Stimulated activated CD4-positive, alpha-beta T cell treated with anti-CD3 and anti-CD28 coated beads, Interleukin-1b, Interleukin-23, amount 100 ng/mL, for 4 hours (primary cell): ENCODE results near the gene ENPP3.
"Not testable (repeated sequence)": the region's sequence is repeated elsewhere in the genome, so short reads cannot be mapped to it uniquely, and the experiment has no call there.

Experiments used
- DNase-seq, 2 donors: peaks; one replicate each; pipeline ENCODE4 v3.0.0-alpha.2; 2020; ENCODE audit warnings: low read depth in 2 of 2

The ENPP3 gene

DNA sequence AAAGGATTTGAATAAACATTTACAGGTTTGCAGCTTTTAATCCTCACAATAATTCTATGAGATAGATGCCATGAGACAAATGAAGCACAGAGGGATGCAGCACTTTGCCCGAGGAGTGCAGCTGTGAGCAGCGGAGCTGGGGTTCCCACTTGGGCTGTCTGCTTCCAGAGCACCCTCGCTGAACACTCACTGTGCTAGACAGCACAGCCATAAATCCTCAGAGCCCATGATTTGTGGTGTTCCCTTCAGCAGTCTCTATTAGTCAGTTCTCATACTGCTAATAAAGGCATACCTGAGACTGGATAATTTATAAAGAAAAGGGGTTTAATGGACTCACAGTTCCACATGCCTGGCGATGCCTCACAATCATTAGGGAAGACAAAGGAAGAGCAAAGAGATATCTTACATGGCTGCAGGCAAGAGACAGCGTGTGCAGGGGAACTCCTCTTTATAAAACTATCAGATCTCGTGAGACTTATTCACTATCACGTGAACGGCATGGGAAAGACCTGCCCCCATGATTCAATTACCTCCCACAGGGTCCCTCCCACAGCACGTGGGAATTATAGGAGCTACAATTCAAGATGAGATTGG lies 99.0 kb downstream of the ENPP3 start:
- DNase-seq, result no peak

DNA sequence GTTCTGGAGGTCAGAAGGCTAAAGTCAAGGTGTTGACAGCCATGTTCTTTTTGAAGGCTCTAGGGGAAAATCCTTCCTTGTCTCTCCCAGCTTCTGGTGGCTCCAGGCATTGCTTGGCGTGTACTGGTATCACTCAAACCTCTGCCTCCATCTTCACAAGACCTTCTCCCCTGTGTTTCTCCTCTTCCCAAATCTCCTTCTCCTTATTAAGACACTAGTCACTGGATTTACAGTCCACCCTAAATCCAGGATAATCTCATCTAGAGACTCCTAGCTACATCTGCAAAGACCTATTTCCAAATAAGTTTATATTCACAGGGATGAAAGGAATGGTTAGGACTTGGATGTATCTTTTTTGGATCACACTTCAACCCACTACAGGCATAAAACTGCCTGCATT lies 99.7 kb downstream of the ENPP3 start:
- DNase-seq, result no peak

DNA sequence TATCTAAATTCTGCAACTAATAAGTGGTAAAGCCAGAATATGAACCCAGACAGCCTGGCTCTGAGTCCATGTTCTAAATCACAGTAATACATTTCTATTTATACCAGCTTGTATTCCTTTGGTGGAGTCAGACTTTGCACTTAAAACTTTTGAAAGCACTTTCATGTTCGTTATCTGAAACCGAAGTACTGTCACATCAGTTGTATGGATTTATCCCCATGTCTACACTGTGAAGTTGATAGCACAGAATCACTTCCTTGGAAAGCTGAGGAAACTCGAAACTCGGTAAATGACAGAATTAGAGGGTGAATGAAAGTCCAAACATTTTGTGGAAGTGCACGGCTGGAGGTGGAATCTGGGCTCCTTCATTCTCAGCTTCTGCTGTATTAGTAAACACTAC lies 102.0 kb downstream of the ENPP3 start:
- DNase-seq, result no peak

DNA sequence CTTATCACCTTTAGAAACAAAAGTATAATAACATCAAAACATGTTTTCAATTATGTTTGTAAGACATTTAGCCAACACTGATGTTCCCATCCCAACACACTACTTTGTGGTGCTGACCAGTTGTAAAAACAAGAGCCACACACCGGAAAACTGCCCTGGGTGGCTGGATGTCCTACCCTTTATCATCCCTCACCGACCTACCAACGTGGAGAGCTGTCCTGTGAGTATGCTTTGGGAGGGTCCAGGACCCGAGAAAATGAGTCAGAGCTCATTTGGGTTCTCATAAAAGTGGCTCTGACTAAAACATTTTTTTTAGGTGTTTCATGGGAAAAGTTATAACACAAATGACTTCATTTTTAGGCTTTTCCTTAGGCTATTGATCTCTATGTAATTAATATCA lies 103.1 kb downstream of the ENPP3 start:
- DNase-seq, result no peak

DNA sequence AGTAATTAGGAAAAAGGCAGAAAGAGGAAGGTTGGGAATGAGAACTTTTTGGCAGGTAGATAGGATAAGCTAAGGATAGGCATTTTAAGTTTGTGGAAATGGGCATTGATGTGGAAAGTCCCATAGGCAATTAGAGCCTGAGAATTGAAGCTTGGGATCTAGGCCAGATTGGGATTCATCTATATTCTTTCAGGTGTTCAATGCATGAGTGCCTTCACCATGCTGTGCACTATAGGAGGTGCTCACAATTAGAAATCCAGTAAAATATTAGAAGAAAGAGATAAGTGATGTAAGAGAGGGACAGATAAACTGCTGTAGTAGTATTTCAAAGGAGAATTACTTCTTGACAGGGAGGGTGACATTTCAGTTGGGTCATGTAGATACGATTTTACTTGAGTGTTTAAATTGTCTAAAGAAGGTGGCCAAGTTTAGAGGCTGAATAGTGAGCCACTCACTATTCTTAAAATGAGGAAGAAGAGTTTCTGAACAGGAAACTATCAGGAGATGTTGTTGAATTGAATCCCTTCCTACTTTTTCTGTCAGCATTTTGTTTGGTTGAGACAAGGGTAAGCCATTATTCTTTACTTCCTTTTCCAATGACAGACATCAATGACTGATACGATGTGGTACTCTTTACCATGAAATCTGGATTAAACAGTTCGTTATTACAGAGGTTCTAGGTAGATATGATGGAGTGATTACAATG lies 104.7 kb downstream of the ENPP3 start:
- DNase-seq, result no peak

DNA sequence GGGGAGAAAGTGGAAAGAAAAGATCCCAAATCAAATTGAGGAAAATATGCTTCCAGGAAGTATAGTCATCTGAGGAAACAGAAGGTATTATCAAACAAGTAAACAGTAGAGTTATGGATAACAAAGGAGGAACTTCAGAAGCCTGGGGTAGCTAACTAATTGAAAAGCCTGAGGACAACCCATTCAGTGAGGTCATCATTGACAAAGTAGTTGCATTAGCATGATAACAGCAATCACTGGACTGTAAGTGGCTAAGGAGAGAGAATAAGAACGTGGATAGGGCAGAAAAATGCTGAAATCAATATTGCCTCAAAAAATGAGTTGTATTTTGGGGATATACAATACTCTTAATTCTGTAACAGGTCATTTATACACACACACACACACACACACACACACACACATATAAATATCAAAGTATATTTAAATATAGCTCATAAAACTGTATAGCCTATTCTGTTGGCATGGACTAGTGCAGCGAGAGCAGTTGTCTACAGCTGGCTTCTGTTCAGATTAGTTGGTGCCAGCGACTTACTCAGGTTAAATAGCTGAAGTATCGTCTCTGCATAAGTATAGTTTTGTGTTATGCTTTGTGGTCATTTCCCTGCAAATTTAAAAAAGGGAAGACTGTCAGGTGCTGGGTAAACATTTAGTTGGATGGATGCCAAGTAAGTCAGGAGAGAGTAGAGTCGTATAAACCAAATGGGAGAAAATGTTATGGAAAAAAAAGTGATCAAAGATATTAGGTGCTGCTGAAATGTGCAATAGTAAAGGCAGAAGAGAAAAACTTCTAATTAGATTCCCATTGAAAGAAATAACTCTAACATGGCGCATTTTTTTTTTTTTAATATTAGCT lies 107.6 kb downstream of the ENPP3 start:
- no peak for DNase-seq

DNA sequence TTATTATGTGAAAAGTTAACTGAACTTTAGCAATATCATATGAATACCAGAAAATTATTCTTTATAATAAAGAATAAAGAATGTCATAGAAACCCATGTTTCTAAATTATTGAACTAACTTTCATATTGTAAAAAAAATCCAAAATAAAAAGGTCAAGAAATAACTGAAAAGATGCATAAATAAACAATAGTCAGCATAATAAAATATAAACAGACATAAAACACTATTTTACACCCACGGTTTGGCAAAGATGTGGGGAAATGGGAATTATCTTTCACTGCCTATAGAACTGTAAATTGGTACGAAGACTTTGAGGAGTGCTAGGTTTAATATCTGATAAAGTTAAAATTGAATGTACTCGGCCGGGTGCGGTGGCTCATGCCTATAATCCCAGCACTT lies 108.4 kb downstream of the ENPP3 start:
- DNase-seq, result no peak

DNA sequence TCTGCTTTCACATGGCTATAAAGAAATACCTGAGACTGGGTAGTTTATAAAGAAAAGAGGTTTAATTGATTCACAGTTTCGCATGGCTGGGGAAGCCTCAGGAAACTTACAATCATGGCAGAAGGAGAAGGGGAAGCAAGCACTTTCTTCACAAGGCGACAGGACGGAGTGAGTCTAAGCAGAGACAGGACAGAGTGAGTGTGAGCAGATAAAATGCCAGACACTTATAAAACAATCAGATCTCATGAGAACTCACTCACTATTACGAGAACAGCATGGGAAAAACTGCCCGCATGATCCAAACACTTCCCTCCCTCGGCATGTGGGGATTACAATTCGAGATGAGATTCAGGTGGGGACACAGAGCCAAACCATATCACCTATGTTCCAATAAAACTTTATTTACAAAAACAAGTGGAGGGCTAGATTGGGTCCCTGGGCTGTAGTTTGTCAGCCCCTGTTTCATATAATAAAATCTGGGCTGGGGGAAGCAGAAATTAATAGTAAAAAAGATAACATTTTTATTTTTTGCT lies 110.8 kb downstream of the ENPP3 start:
- DNase-seq, result no peak

DNA sequence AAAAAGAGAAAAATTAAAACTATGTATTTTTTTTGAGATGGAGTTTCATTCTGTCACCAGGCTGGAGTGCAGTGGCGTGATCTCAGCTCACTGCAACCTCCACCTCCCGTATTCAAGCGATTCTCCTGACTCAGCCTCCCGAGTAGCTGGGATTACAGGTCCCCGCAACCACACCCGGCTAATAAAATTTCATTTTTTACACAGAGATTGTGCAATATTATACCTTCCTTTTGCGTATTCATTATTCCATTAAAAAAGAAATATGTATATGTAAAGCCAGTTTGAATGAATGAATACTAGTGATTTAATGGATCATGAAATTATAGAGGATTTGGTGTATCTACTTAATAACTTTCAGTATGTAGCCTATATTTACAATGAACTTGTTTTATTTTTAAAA lies 111.9 kb downstream of the ENPP3 start:
- no peak for DNase-seq

DNA sequence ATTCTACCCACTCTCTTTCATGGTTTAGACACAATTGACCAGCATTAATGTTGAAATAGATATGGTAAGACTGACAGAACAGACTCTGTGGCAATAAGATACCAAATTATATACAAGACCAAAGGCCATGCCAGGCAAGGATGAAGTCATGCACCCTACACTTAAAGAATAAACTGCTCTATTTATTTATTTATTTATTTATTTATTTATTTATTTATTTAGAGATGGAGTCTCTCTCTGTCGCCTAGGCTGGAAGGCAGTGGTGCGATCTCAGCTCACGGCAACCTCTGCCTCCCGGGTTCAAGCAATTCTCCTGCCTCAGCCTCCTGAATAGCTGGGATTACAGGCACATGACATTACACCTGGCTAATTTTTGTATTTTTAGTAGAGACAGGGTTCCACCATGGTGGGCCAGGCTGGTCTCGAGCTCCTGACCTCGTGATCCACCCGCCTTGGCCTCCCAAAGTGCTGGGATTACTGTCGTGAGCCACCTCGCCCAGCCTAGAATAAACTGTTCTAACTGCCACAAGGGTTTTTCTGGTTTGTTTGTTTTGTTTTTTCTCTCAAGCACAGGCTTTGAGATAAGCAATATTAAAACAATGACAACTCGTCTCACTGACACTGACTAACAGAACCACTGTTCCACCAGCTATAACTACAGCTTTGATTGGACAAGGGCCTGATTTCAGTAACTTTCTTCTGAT lies 114.1 kb downstream of the ENPP3 start:
- DNase-seq, result not testable (repeated sequence)

DNA sequence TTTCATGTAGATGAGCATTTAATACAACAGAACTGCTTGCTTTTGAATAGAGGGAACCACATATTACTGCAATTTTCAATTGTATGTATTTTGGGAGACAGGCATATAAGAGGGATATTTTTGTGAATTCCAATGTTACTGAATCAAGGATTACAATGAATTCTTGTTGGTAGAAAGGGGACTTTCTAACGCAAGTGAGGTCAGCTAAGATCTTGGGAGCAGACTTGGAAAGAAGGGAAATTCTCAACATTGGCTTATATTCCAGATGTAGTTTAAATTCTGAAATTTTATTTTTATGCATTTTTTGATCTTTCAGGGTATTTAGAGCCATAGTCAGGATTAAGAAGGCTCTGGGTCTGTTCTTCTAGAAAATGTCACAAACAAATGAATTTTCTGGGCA lies 117.0 kb downstream of the ENPP3 start:
- no peak for DNase-seq

DNA sequence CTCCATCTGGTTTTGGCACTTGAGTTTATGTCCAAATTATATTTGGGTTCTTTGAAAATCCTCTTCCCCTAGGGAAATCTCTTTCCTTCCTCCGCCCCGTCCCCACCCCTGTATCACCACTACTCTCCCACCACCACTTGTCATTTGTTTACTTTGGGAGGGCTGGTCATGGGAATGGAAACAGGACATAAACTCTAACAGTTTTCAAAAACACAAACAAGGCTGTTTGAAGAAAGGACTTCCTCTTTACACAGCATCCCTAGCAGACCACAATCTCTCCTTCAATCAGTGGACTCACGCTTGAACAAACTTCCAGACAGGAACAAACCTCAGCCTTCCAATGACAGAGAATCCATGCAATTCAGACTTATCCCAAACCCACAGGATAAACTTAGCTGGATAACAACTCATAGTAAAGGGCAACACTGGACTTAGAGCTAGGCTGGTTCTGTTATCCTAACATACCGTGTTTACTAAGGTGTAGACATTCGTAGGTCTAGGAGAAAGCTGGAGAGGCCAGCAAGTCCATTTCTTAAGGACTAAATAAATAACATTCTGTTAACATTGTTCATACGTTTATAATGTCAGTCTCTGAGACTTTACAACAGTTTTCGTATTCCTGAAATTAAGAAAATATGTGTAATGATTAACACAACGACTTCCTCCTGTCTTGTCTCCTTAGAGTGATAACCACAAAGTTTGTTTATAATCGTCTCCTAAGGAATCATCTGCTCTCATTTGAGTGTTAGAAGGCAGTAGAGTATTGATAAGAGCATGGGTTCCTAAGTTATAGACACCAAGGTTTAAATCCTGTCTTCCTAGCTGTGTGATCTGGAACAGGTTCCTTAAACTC lies 117.8 kb downstream of the ENPP3 start:
- no peak for DNase-seq

DNA sequence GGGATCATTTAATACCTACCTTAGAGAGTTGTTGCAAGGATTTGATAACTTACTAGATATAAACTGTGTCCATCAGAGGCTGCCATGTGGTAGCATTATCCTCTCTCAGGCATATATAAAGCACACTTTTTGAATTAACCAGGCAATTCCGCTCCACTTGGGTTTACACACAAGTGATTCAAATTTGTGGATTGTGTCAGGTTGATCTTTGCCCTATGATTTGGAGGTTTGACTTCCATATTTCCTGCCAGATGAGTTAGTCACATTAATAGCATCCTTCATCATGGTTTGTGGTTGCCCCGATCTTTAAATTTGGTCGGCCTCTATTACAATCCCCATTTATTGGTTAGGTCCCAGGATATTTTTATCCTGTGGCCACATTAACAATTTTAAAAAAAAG lies 118.5 kb downstream of the ENPP3 start:
- DNase-seq, result no peak

DNA sequence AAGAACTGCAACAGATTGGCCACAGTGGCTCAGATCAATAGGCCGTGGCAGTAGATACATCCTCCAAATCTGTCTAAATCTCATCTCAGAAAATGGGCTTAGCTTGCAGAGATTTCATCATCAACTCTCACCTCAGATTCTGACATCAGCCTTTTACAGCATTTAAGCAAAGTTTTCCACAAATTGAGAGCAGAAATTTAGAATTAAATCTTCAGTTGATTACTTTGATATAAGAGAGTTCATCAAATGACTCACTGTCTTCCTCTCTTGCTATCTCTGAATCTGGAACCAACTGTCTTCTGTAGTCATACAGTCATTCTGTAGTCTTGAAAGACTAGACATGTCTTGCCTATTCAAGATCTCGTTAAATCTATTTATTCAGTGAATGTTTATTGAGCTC lies 118.9 kb downstream of the ENPP3 start:
- no peak for DNase-seq

DNA sequence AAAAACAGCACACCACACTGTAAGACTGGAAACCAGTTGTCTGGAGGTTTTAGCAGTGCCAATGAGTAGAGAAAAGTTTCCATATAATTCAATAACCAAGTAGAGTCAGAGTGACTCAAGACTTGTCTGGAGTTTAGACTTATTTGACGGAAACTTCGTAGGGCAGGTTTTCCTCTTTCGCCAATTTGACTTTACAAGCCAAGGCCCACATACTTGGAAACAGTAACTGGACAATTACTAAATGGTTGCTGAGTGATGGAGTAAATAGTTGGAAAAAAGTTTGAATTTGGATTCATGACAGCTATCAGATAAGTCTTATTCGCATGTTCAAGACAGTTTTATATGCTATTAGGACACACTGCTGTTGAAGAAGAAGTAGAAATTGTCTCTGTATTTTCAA lies 121.8 kb downstream of the ENPP3 start:
- DNase-seq, result no peak

DNA sequence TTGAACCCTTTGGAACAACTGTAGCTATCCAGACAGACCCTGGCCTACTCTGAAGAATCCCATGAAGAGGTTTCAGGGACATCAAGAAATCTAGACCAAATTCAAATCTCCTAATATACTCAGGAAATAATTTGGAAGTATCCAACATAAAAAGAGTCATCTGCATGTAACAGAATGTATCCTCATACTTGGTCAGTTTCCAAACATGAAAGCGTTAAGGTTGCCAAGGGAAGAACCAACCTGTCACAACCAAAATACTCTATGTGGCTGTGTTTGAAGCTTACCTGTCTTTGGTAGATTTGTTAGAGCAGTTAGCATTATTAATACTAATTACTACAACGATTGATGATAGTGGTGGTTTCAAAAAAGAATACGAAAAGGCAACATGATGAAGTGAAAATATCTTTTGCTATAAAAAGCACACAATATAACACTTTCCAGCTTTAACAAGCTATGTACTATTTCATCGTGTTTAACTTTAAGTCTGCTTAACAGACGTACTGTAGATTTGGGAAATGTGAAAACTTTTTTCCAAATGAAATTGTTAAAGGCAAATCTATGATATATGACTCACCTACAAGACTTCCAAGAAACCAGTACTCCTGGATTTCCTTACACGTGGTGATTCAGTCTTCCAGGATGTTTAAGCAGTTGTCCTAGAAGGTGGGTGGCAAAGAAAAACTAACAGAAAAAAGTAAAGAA lies 124.1 kb downstream of the ENPP3 start:
- DNase-seq, result no peak

DNA sequence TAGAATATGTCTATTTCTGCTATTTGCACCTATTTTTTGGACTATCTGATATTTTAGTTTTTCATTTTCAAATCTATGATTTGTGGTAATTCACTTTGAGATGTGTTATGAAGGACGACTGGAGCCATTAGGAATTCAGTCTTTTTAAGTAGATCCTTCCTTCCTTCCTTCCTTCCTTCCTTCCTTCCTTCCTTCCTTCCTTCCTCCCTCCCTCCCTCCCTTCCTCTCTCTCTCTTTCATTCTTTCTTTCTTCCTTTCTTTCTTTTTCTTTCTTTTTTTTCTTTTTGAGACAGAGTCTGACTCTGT lies 124.6 kb downstream of the ENPP3 start:
- DNase-seq, result no peak

DNA sequence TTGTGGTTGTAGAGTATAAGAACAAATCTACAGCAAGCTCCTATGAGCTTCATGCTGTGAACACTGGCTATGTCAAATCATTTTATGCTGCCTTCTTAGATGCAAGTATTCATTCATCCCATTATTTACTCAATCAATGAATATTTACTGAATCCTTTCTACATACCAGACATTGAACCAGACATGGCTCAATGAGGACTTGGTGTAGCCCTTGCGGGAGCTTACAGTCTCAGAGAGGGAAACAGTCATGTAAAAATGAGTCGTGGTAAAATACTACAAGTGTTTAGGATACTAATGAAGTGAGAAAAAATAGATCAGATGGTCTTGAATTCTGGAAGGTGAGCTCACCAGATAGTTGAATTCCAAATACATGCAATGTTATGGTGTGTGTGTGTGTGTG lies 125.9 kb downstream of the ENPP3 start:
- no peak for DNase-seq

DNA sequence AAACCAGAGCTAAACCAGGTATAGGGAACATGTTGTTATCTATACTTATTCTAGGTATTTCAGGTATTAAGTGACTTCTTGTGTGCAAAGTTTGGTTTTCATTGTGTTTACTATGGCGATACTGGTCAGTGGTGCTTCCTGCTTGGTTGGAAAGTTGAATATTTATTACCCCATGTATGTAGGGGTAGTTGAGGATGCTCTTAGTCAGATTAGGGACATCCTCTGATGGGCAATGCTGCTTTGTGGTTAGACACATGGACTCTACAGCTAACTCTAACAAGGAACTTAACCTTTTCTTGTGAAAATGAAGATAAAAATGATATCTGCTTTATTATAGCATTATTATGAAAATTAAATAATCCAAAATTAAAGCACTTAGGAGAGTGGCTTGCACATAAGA lies 126.6 kb downstream of the ENPP3 start:
- DNase-seq, result no peak

DNA sequence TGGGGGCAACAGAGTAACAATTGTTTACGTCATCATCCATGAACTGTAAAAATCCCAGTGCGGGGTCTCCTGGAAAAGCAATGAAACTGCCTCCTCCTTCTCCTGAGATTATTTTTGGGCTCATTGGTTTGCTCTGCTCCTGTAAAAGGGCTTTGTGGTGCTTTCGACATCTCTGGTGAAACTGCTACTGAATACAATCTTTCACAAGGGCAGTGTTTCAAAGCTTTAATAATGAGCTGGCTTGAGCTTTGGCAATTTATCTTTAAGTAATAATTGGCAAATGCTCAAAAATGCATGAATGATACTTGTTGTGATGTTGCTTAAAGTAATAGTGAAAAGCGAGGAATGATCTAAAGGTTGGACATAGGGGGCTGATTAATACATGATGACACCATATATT lies 127.2 kb downstream of the ENPP3 start:
- no peak for DNase-seq
